ENCODE results near the gene SDCCAG8. TPM values are rescaled to one million over a fixed set of nuclear protein-coding genes. Genes with fewer than 3 reads are reported as not detected.

The SDCCAG8 gene
- polyA plus RNA-seq, 3 donors = 33.2 to 34.4 (median 33.4) TPM

DNA sequence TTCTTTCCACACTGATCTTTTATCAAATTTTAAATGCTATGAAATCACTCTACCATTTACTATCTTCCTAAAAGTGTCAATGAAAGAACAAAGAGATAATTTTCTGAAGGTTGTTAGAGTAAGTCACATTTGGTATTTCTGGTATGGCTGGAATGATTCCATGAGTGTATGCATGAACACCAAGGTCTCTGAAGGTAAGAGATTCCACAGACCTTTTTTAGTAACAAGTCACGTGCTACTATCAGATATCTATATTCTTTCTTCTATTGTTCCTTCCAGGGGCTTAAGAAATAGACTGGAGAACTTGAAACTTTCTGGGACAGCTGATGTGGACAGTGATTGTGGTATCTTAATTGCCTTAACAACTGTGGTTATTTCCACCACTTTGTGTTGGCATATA, 265.0 kb downstream of the SDCCAG8 start:
- no peak overlapping the region for H3K4me2 ChIP-seq (replicated peaks; ENCODE audit: extremely low read depth, low read length, poor library complexity, severe bottlenecking)
- H3K9me3 Mint-ChIP-seq = peaks cover 0 to 7% (median 3%) of the 10 kb centered on the region in 7 donors
- no peaks in the 10 kb centered on the region for H3K4me1 ChIP-seq (ENCODE audit: control insufficient read depth in 1 of 2, insufficient read depth in 2 of 2, low read length in 2 of 2)
- H3K4me3 Mint-ChIP-seq = no peak overlapping the region
- H3K27ac ChIP-seq (ENCODE audit: low read depth in 1 of 2, low read length in 2 of 2) = no peak overlapping the region
- peaks cover 0 to 5% of the 10 kb centered on the region in 2 donors for H3K9me3 ChIP-seq (replicated peaks in 1 of 2; ENCODE audit: control insufficient read depth in 1 of 2, insufficient read depth in 1 of 2, low read length in 2 of 2)
- no peak overlapping the region for H3K4me3 ChIP-seq (replicated peaks in 1 of 3; ENCODE audit: low read depth in 2 of 3, low read length in 3 of 3)
- no peaks in the 10 kb centered on the region for H3K27me3 ChIP-seq (ENCODE audit: control insufficient read depth in 2 of 2, insufficient read depth in 2 of 2, low read length in 2 of 2)
- H2AFZ ChIP-seq (ENCODE audit: insufficient read depth, low read depth, low read length, poor library complexity, severe bottlenecking) = no peak overlapping the region
- H3K79me2 ChIP-seq (ENCODE audit: insufficient read depth, low read length) = no peaks in the 10 kb centered on the region
- WGBS (ENCODE audit: insufficient coverage) = no CpG with 5 or more reads among the region's 1 CpG
- no peaks in the 10 kb centered on the region for H3K36me3 ChIP-seq (replicated peaks in 1 of 2; ENCODE audit: control insufficient read depth in 1 of 2, insufficient read depth in 2 of 2, low read length in 2 of 2)
- peaks cover 6 to 8% of the 10 kb centered on the region in 2 donors for H3K36me3 Mint-ChIP-seq
- peaks cover 0 to 3% (median 2%) of the 10 kb centered on the region in 3 donors for H3K27me3 Mint-ChIP-seq (ENCODE audit: low read depth in 3 of 3)
- intact Hi-C loops (cut with micrococcal nuclease) = no loop called here
- TF ChIP-seq, protein P1, sequence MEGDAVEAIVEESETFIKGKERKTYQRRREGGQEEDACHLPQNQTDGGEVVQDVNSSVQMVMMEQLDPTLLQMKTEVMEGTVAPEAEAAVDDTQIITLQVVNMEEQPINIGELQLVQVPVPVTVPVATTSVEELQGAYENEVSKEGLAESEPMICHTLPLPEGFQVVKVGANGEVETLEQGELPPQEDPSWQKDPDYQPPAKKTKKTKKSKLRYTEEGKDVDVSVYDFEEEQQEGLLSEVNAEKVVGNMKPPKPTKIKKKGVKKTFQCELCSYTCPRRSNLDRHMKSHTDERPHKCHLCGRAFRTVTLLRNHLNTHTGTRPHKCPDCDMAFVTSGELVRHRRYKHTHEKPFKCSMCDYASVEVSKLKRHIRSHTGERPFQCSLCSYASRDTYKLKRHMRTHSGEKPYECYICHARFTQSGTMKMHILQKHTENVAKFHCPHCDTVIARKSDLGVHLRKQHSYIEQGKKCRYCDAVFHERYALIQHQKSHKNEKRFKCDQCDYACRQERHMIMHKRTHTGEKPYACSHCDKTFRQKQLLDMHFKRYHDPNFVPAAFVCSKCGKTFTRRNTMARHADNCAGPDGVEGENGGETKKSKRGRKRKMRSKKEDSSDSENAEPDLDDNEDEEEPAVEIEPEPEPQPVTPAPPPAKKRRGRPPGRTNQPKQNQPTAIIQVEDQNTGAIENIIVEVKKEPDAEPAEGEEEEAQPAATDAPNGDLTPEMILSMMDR (IDR thresholded peaks at IDR 0.05) = no peak
- no peak overlapping the region for H3K27ac Mint-ChIP-seq
- no peaks in the 10 kb centered on the region for H4K20me1 ChIP-seq (ENCODE audit: insufficient read depth, low read length)
- DNase-seq = no peak
- H3K4me1 Mint-ChIP-seq = peaks cover 8% of the 10 kb centered on the region
- no peak overlapping the region for H3K9ac ChIP-seq (ENCODE audit: insufficient read depth, low read length, poor library complexity, severe bottlenecking)

DNA sequence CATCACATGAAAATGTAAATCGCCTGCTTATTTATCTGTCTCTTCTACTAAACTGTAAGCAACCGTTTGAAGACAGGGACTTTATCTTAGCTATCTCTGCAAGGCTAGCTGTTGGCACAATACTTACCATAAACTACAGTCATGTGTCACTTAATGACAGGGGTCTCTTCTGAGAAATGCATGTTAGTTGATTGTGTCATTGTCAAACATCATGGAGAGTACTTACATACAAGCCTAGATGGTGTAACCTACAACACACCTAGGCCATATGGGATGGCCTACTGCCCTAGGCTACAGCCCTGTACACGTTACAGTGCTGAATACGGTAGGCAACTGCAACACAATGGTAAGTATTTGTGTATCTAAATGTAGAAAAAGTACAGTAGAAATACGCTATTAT, 267.9 kb downstream of the SDCCAG8 start:
- Histone ChIP-seq H3K27me3 (ENCODE audit: control insufficient read depth in 2 of 2, insufficient read depth in 2 of 2, low read length in 2 of 2) (no peaks in the 10 kb centered on the region), H3K4me3 (replicated peaks in 1 of 3; ENCODE audit: low read depth in 2 of 3, low read length in 3 of 3) (no peak overlapping the region), H3K27ac (ENCODE audit: low read depth in 1 of 2, low read length in 2 of 2) (no peak overlapping the region), H3K9ac (ENCODE audit: insufficient read depth, low read length, poor library complexity, severe bottlenecking) (no peak overlapping the region), H3K4me1 (ENCODE audit: control insufficient read depth in 1 of 2, insufficient read depth in 2 of 2, low read length in 2 of 2) (peaks cover 0 to 6% of the 10 kb centered on the region in 2 donors), H2AFZ (ENCODE audit: insufficient read depth, low read depth, low read length, poor library complexity, severe bottlenecking) (no peak overlapping the region), H3K79me2 (ENCODE audit: insufficient read depth, low read length) (no peaks in the 10 kb centered on the region), H4K20me1 (ENCODE audit: insufficient read depth, low read length) (no peaks in the 10 kb centered on the region), H3K9me3 (replicated peaks in 1 of 2; ENCODE audit: control insufficient read depth in 1 of 2, insufficient read depth in 1 of 2, low read length in 2 of 2) (no peaks in the 10 kb centered on the region), H3K4me2 (replicated peaks; ENCODE audit: extremely low read depth, low read length, poor library complexity, severe bottlenecking) (no peak overlapping the region), H3K36me3 (replicated peaks in 1 of 2; ENCODE audit: control insufficient read depth in 1 of 2, insufficient read depth in 2 of 2, low read length in 2 of 2) (no peaks in the 10 kb centered on the region)
- H3K4me1 Mint-ChIP-seq = peaks cover 17% of the 10 kb centered on the region
- DNase-seq = no peak
- H3K4me3 Mint-ChIP-seq = no peak overlapping the region
- H3K27me3 Mint-ChIP-seq (ENCODE audit: low read depth in 3 of 3) = peaks cover 0 to 5% (median 2%) of the 10 kb centered on the region in 3 donors
- peaks cover 0 to 4% (median 0%) of the 10 kb centered on the region in 7 donors for H3K9me3 Mint-ChIP-seq
- WGBS (ENCODE audit: insufficient coverage) = 100% methylated on average over 1 of the region's 5 CpGs
- TF ChIP-seq, protein P1 (IDR thresholded peaks at IDR 0.05) = no peak
- intact Hi-C loops (cut with micrococcal nuclease) = no loop called here
- peak overlapping the region in 1 of 7 donors; percentile 66 for H3K27ac Mint-ChIP-seq
- H3K36me3 Mint-ChIP-seq = peaks cover 0 to 1% of the 10 kb centered on the region in 2 donors

All from CD14-positive monocyte (primary cell).